Mammary epithelial cell (primary cell): ENCODE data around the gene GABARAP.

Experiments used
- CTCF ChIP-seq, 2 donors: IDR thresholded peaks in 1 of 2; conservative IDR thresholded peaks in 1 of 2; 2 replicates each; pipeline ENCODE4 v1.5.1; 2011 to 2012; ENCODE audit warnings: inconsistent platforms in 2 of 2, low read length in 2 of 2, mild to moderate bottlenecking in 2 of 2, control low read depth in 1 of 2, low read depth in 1 of 2; ENCODE audit not compliant: insufficient read depth in 1 of 2; ENCODE audit errors: extremely low read depth in 1 of 2
- EZH2 ChIP-seq: IDR thresholded peaks from 2 replicates; pipeline ENCODE4 v1.6.1; 2012; ENCODE audit warnings: low read length, inconsistent platforms, borderline replicate concordance

- TF ChIP-seq EZH2 (no peak), CTCF (conservative IDR thresholded peaks at IDR 0.05 in 1 of 2, IDR thresholded peaks at IDR 0.05 in 1 of 2; ENCODE audit: extremely low read depth in 1 of 2, insufficient read depth in 1 of 2, low read depth in 1 of 2, low read length in 2 of 2) (no peak)
Measured at GRCh38 chr17:7279448-7279847, 37.2 kb upstream of the GABARAP start.
